HepG2 (cell line): Measurements from ENCODE around the gene EPB41L2. TPM values are rescaled to one million over a fixed set of nuclear protein-coding genes. Genes with fewer than 3 reads are reported as not detected.

Source experiments
- ATAC-seq: fragments of 200-7000 bp; cut with Tn5 transposase; 3 replicates; pipeline ENCODE4 v1.9.1; 2020; ENCODE audit warnings: mild to moderate bottlenecking, moderate library complexity
- BruUV-seq: library from RNA; stranded (reverse); fragments of 400-500 nt; replicated peaks from 2 replicates; lab custom pipeline; 2021; lab: Mats Ljungman, UMichigan
- CTCF ChIA-PET: fragments of 300-600 bp; formaldehyde crosslinking; extraction: SDS; loops from one replicate; lab custom pipeline; 2021; ENCODE audit warnings: low total read pairs, inconsistent platforms, low intra/inter-chr PET ratio; lab: Yijun Ruan, JAX
- POLR2A ChIA-PET: fragments of 350-600 bp; sonication (Branson Sonifier 250); formaldehyde crosslinking; loops from one replicate; lab custom pipeline; 2020; ENCODE audit warnings: antibody characterized with exemption, inconsistent platforms; lab: Yijun Ruan, JAX
- DNase-seq: peaks from one replicate; pipeline ENCODE4 v3.0.0-alpha.2; 2015; ENCODE audit warnings: low spot score
- FAIRE-seq: peaks from 3 replicates; lab custom pipeline; 2011; peaks lifted over from hg19 to GRCh38; lab: Jason Lieb, UNC
- H2AFZ ChIP-seq: one replicate; pipeline ENCODE4 v1.6.1; 2011; ENCODE audit warnings: low read length, inconsistent platforms
- H3K27ac ChIP-seq: fragments of 300-600 bp; 3 replicates; pipeline ENCODE4 v1.8.0; 2011; ENCODE audit warnings: mixed run types, mild to moderate bottlenecking, mixed read lengths, low read length, inconsistent platforms; ENCODE audit not compliant: insufficient read depth; ENCODE audit errors: extremely low read length
- H3K27me3 ChIP-seq, 2 experiments: fragments of 200-600 bp in 1 of 2; 2 replicates in 1 of 2; 3 replicates in 1 of 2; pipeline versions ENCODE4 v1.6.0 to v1.8.0; 2011; ENCODE audit warnings: low read length in 2 of 2, mild to moderate bottlenecking in 2 of 2, moderate library complexity in 2 of 2, inconsistent platforms in 1 of 2; ENCODE audit not compliant: insufficient read depth in 2 of 2, control insufficient read depth in 1 of 2
- H3K36me3 ChIP-seq, 2 experiments: fragments of 200-600 bp in 1 of 2; replicated peaks in 1 of 2; 2 replicates in 1 of 2; 3 replicates in 1 of 2; pipeline versions ENCODE4 v1.5.1 to v1.8.0; 2011; ENCODE audit warnings: low read length in 2 of 2, inconsistent platforms in 1 of 2; ENCODE audit not compliant: insufficient read depth in 2 of 2, control insufficient read depth in 1 of 2
- H3K4me1 ChIP-seq: 2 replicates; pipeline ENCODE4 v1.5.1; 2012; ENCODE audit warnings: low read length, inconsistent platforms; ENCODE audit not compliant: insufficient read depth
- H3K4me2 ChIP-seq: 2 replicates; pipeline ENCODE4 v1.6.0; 2011; ENCODE audit warnings: low read depth, low read length, inconsistent platforms
- H3K4me3 ChIP-seq, 3 experiments: fragments of 200-600 bp in 1 of 3; sonication (generic), shearing (Covaris generic) in 1 of 3; replicated peaks in 1 of 3; 2 replicates each; pipeline ENCODE4 v1.5.1; 2011 to 2016; ENCODE audit warnings: low read length in 3 of 3, inconsistent platforms in 2 of 3, low read depth in 2 of 3, mild to moderate bottlenecking in 2 of 3, control low read depth in 1 of 3, mixed read lengths in 1 of 3; ENCODE audit not compliant: insufficient read depth in 1 of 3
- H3K79me2 ChIP-seq: one replicate; pipeline ENCODE4 v1.6.1; 2011; ENCODE audit warnings: low read length, inconsistent platforms; ENCODE audit not compliant: insufficient read depth
- H3K9ac ChIP-seq: 2 replicates; pipeline ENCODE4 v1.6.0; 2011; ENCODE audit warnings: mild to moderate bottlenecking, low read depth, low read length, inconsistent platforms; ENCODE audit not compliant: insufficient read depth
- H3K9me3 ChIP-seq: 2 replicates; pipeline ENCODE4 v1.5.1; 2012; ENCODE audit warnings: mild to moderate bottlenecking, low read length
- H4K20me1 ChIP-seq: 2 replicates; pipeline ENCODE4 v1.6.0; 2011; ENCODE audit warnings: inconsistent platforms, mild to moderate bottlenecking, low read length, moderate library complexity; ENCODE audit not compliant: insufficient read depth
- AHR ChIP-seq: IDR thresholded peaks from 2 replicates; pipeline ENCODE4 v1.6.1; 2018; ENCODE audit warnings: missing genetic modification reagents, missing compliant biosample characterization
- BATF2 ChIP-seq: sonication (generic); formaldehyde crosslinking; IDR thresholded peaks from 2 replicates; pipeline ENCODE4 v1.8.0; 2022; ENCODE audit warnings: mild to moderate bottlenecking, missing genetic modification reagents, moderate library complexity
- FOSL2 ChIP-seq: sonication (generic); formaldehyde crosslinking; IDR thresholded peaks from 2 replicates; pipeline ENCODE4 v1.4.0; 2020; ENCODE audit warnings: missing genetic modification reagents
- KAT8 ChIP-seq: IDR thresholded peaks from 2 replicates; pipeline ENCODE4 v1.6.1; 2016; ENCODE audit warnings: missing genetic modification reagents, missing compliant biosample characterization
- NR3C1 ChIP-seq: sonication (generic); formaldehyde crosslinking; IDR thresholded peaks from 2 replicates; pipeline ENCODE4 v1.4.0; 2020; ENCODE audit warnings: missing genetic modification reagents
- XBP1 ChIP-seq: sonication (generic); formaldehyde crosslinking; IDR thresholded peaks from 2 replicates; pipeline ENCODE4 v1.5.0; 2020; ENCODE audit warnings: missing genetic modification reagents
- ZBTB21 ChIP-seq: sonication (generic); formaldehyde crosslinking; IDR thresholded peaks from 2 replicates; pipeline ENCODE4 v1.4.0; 2020; ENCODE audit warnings: missing genetic modification reagents
- ZC3H4 ChIP-seq: sonication (generic); formaldehyde crosslinking; IDR thresholded peaks from 2 replicates; pipeline ENCODE4 v1.4.0; 2020; ENCODE audit warnings: missing genetic modification reagents, borderline replicate concordance
- ZNF567 ChIP-seq: sonication (generic); formaldehyde crosslinking; IDR thresholded peaks from 2 replicates; pipeline ENCODE4 v1.8.1; 2023; ENCODE audit warnings: mild to moderate bottlenecking, missing genetic modification reagents, borderline replicate concordance
- WGBS: methylation state at CpG from one replicate; pipeline ENCODE4 v1.1.6; 2017; ENCODE audit warnings: low lambda C conversion rate; 5-methylcytosine and 5-hydroxymethylcytosine counted together
- in situ Hi-C: cut with HindIII; loops from 2 replicates; pipeline ENCODE4 v1.10.0; 2017; ENCODE audit warnings: low pct_unique_long_range_greater_than_20kb; ENCODE audit not compliant: extremely low pct_ligation_motif_present
- intact Hi-C: fragments of 100-400 bp; cut with micrococcal nuclease; formaldehyde crosslinking; loops from one replicate; pipeline ENCODE4 v1.10.0; 2022; ENCODE audit not compliant: unreplicated experiment
- polyA plus RNA-seq, 8 experiments: library from polyadenylated mRNA; depleted of rRNA in 3 of 8; stranded (reverse) in 7 of 8; unstranded in 1 of 8; fragments of >200 nt; fragmentation: Illumina TruSeq in 4 of 8; extraction: Trizol in 4 of 8; gene quantifications; 2 replicates each; pipeline versions ENCODE4 v1.2.1 to v1.2.3, GENCODE V29; 2011 to 2016; ENCODE audit warnings: low read depth in 4 of 8, missing spikeins in 1 of 8, mixed read lengths in 1 of 8; ENCODE audit not compliant: insufficient read depth in 1 of 8
- total RNA-seq, 5 experiments: library from RNA; depleted of rRNA; stranded (reverse); fragments of >200 nt; fragmentation: Illumina TruSeq; extraction: Trizol; gene quantifications; 2 replicates each; pipeline ENCODE4 v1.2.3, GENCODE V29; 2016; ENCODE audit warnings: low read depth in 1 of 5
- TF ChIP-seq, protein P1 (sequence below): sonication (generic); formaldehyde crosslinking; IDR thresholded peaks from 2 replicates; pipeline ENCODE4 v1.4.0; 2020; ENCODE audit warnings: mild to moderate bottlenecking, missing genetic modification reagents
- TF ChIP-seq, protein P2 (sequence below): sonication (generic); formaldehyde crosslinking; IDR thresholded peaks from 2 replicates; pipeline ENCODE4 v1.4.0; 2020; ENCODE audit warnings: missing genetic modification reagents
- TF ChIP-seq, protein P3 (sequence below): sonication (generic); formaldehyde crosslinking; IDR thresholded peaks from 2 replicates; pipeline ENCODE4 v1.4.0; 2020; ENCODE audit warnings: missing genetic modification reagents

Gene EPB41L2
- total and polyA plus RNA-seq, 2 of the 13 experiments (the other 11 are each of a cell fraction or from before 2014, with no cell fraction given) = 41.7 to 56.4 TPM

- no peaks in the 10 kb centered on the region for H3K36me3 ChIP-seq
- peaks cover 91% of the 10 kb centered on the region for H3K79me2 ChIP-seq
- 89% methylated on average over 12 of the region's 12 CpGs for WGBS
- H4K20me1 ChIP-seq = no peaks in the 10 kb centered on the region; the same call in 1 of the 2 replicates
- H3K9ac ChIP-seq = no peak overlapping the region
- no peak overlapping the region for H3K27ac ChIP-seq
- TF ChIP-seq FOSL2 = no peak
- TF ChIP-seq, protein P1, sequence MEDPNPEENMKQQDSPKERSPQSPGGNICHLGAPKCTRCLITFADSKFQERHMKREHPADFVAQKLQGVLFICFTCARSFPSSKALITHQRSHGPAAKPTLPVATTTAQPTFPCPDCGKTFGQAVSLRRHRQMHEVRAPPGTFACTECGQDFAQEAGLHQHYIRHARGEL (CRISPR knock-in tag) = no peak
- no peak for TF ChIP-seq ZBTB21
- TF ChIP-seq, protein P2, sequence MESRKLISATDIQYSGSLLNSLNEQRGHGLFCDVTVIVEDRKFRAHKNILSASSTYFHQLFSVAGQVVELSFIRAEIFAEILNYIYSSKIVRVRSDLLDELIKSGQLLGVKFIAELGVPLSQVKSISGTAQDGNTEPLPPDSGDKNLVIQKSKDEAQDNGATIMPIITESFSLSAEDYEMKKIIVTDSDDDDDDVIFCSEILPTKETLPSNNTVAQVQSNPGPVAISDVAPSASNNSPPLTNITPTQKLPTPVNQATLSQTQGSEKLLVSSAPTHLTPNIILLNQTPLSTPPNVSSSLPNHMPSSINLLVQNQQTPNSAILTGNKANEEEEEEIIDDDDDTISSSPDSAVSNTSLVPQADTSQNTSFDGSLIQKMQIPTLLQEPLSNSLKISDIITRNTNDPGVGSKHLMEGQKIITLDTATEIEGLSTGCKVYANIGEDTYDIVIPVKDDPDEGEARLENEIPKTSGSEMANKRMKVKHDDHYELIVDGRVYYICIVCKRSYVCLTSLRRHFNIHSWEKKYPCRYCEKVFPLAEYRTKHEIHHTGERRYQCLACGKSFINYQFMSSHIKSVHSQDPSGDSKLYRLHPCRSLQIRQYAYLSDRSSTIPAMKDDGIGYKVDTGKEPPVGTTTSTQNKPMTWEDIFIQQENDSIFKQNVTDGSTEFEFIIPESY (CRISPR knock-in tag) = 0 out of 2 replicates have a peak, but pooled peaks have one; percentile 28
- TF ChIP-seq ZNF567 (CRISPR knock-in tag) = no peak
- H3K9me3 ChIP-seq = no peaks in the 10 kb centered on the region
- intact Hi-C loops (no loop called here), in situ Hi-C loops (no loop called here)
- no TSS peak for BruUV-seq
- no peak overlapping the region for H2AFZ ChIP-seq
- FAIRE-seq (no peak), DNase-seq (no peak), ATAC-seq (no peak)
- H3K4me2 ChIP-seq = no peak overlapping the region
- peaks cover 42% of the 10 kb centered on the region for H3K4me1 ChIP-seq
- H3K4me3 ChIP-seq = no peak overlapping the region
- CTCF ChIA-PET = no interaction called here
- no peaks in the 10 kb centered on the region for H3K27me3 ChIP-seq
- POLR2A ChIA-PET = no interaction called here
These were observed 61.8 kb downstream of the EPB41L2 start for GRCh38 chr6:131001111-131001736.

DNA sequence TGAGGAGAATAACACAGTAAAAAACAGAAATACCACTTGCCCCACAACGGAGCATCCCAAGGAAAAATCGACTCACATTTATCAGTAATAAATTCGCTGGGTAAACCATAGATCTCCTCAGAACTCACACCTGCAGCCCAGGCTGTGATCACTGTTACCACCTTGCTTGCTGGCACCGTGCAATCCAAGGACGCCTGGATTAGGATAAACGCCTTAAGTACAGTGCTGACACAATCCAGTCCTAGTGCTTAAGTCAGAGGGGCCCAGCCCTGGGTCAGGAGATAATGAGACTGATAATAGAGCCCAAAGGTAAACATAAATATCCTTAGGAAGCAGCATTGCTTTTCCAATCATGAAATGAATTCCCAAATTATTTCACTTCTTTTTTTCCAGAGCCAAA is 62.5 kb downstream of the EPB41L2 start:
- ATAC-seq (no peak), FAIRE-seq (no peak), DNase-seq (no peak)
- intact Hi-C loops = no loop called here
- Histone ChIP-seq H2AFZ (no peak overlapping the region), H3K27ac (no peak overlapping the region), H3K9me3 (no peaks in the 10 kb centered on the region), H3K9ac (no peak overlapping the region), H3K79me2 (peaks cover 94% of the 10 kb centered on the region), H3K27me3 (no peaks in the 10 kb centered on the region), H3K4me2 (no peak overlapping the region), H3K4me1 (peaks cover 49% of the 10 kb centered on the region), H4K20me1 (no peaks in the 10 kb centered on the region; the same call in 1 of the 2 replicates), H3K4me3 (no peak overlapping the region), H3K36me3 (no peaks in the 10 kb centered on the region)
- in situ Hi-C loops = no loop called here
- ChIA-PET CTCF (no interaction called here), POLR2A (no interaction called here)
- 92% methylated on average over 6 of the region's 6 CpGs for WGBS
- no TSS peak for BruUV-seq
- TF ChIP-seq XBP1 (CRISPR knock-in tag) = no peak
- no peak for TF ChIP-seq KAT8 (CRISPR knock-in tag)
- no peak for TF ChIP-seq NR3C1 (CRISPR knock-in tag)
- TF ChIP-seq, protein P3, sequence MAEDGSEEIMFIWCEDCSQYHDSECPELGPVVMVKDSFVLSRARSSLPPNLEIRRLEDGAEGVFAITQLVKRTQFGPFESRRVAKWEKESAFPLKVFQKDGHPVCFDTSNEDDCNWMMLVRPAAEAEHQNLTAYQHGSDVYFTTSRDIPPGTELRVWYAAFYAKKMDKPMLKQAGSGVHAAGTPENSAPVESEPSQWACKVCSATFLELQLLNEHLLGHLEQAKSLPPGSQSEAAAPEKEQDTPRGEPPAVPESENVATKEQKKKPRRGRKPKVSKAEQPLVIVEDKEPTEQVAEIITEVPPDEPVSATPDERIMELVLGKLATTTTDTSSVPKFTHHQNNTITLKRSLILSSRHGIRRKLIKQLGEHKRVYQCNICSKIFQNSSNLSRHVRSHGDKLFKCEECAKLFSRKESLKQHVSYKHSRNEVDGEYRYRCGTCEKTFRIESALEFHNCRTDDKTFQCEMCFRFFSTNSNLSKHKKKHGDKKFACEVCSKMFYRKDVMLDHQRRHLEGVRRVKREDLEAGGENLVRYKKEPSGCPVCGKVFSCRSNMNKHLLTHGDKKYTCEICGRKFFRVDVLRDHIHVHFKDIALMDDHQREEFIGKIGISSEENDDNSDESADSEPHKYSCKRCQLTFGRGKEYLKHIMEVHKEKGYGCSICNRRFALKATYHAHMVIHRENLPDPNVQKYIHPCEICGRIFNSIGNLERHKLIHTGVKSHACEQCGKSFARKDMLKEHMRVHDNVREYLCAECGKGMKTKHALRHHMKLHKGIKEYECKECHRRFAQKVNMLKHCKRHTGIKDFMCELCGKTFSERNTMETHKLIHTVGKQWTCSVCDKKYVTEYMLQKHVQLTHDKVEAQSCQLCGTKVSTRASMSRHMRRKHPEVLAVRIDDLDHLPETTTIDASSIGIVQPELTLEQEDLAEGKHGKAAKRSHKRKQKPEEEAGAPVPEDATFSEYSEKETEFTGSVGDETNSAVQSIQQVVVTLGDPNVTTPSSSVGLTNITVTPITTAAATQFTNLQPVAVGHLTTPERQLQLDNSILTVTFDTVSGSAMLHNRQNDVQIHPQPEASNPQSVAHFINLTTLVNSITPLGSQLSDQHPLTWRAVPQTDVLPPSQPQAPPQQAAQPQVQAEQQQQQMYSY (CRISPR knock-in tag) = no peak
- TF ChIP-seq BATF2 (CRISPR knock-in tag) = no peak
- TF ChIP-seq ZC3H4 (CRISPR knock-in tag) = no peak
- no peak for TF ChIP-seq AHR (CRISPR knock-in tag)
